H9 (cell line): ENCODE data around the gene CHCHD1. TPM values are rescaled to one million over a fixed set of nuclear protein-coding genes. Genes with fewer than 3 reads are reported as not detected.

Source experiments
- DNase-seq: peaks from one replicate; pipeline ENCODE4 v3.0.0-alpha.2; 2017
- H2AFZ ChIP-seq: one replicate; pipeline ENCODE4 v1.6.1; 2013; ENCODE audit warnings: mild to moderate bottlenecking, low read length, control low read depth, moderate library complexity
- H2AK5ac ChIP-seq: 2 replicates; pipeline ENCODE4 v1.6.1; 2013; ENCODE audit warnings: low read length, control low read depth, mixed read lengths; ENCODE audit not compliant: insufficient read length
- H2BK120ac ChIP-seq: one replicate; pipeline ENCODE4 v1.6.1; 2013; ENCODE audit warnings: low read depth, mild to moderate bottlenecking, low read length, control low read depth, inconsistent platforms; ENCODE audit not compliant: poor library complexity, severe bottlenecking
- H2BK12ac ChIP-seq: 2 replicates; pipeline ENCODE4 v1.6.1; 2013; ENCODE audit warnings: low read length, control low read depth, mixed read lengths, low read depth; ENCODE audit not compliant: insufficient read length
- H2BK15ac ChIP-seq: 2 replicates; pipeline ENCODE4 v1.6.1; 2013; ENCODE audit warnings: low read depth, low read length, control low read depth
- H2BK20ac ChIP-seq: one replicate; pipeline ENCODE4 v1.6.1; 2013; ENCODE audit warnings: low read depth, mild to moderate bottlenecking, low read length, control low read depth, inconsistent platforms; ENCODE audit not compliant: poor library complexity, severe bottlenecking
- H2BK5ac ChIP-seq: 2 replicates; pipeline ENCODE4 v1.6.1; 2013; ENCODE audit warnings: low read length, control low read depth, mixed read lengths; ENCODE audit not compliant: insufficient read length
- H3K14ac ChIP-seq: 2 replicates; pipeline ENCODE4 v1.6.1; 2013; ENCODE audit warnings: low read length, control low read depth; ENCODE audit not compliant: insufficient read depth
- H3K18ac ChIP-seq: 2 replicates; pipeline ENCODE4 v1.6.1; 2013; ENCODE audit warnings: low read depth, mild to moderate bottlenecking, mixed read lengths, low read length, control low read depth; ENCODE audit not compliant: insufficient read length
- H3K23ac ChIP-seq: 2 replicates; pipeline ENCODE4 v1.6.1; 2013; ENCODE audit warnings: low read length, control low read depth, mixed read lengths, low read depth; ENCODE audit not compliant: insufficient read length
- H3K23me2 ChIP-seq: 2 replicates; pipeline ENCODE4 v1.6.1; 2013; ENCODE audit warnings: low read depth, mild to moderate bottlenecking, mixed read lengths, low read length, control low read depth; ENCODE audit not compliant: insufficient read length, poor library complexity, severe bottlenecking
- H3K27ac ChIP-seq: 2 replicates; pipeline ENCODE4 v1.5.1; 2013; ENCODE audit warnings: low read length, control low read depth, mixed read lengths, low read depth; ENCODE audit not compliant: insufficient read length
- H3K27me3 ChIP-seq: 2 replicates; pipeline ENCODE4 v1.6.1; 2013; ENCODE audit warnings: low read length, control low read depth, inconsistent platforms; ENCODE audit not compliant: insufficient read depth
- H3K4ac ChIP-seq: 2 replicates; pipeline ENCODE4 v1.6.1; 2013; ENCODE audit warnings: low read depth, mild to moderate bottlenecking, control low read depth, inconsistent platforms, low read length, moderate library complexity
- H3K4me1 ChIP-seq: 2 replicates; pipeline ENCODE4 v1.6.1; 2013; ENCODE audit warnings: low read length, control low read depth, inconsistent platforms; ENCODE audit not compliant: insufficient read depth
- H3K4me2 ChIP-seq: 2 replicates; pipeline ENCODE4 v1.6.1; 2013; ENCODE audit warnings: low read length, control low read depth, mixed read lengths; ENCODE audit not compliant: insufficient read length, insufficient read depth
- H3K56ac ChIP-seq: 2 replicates; pipeline ENCODE4 v1.6.1; 2013; ENCODE audit warnings: low read depth, mild to moderate bottlenecking, mixed read lengths, low read length, control low read depth; ENCODE audit not compliant: insufficient read length
- H3K79me1 ChIP-seq: 2 replicates; pipeline ENCODE4 v1.6.1; 2013; ENCODE audit warnings: low read depth, mild to moderate bottlenecking, moderate library complexity, low read length, control low read depth, inconsistent platforms; ENCODE audit not compliant: insufficient read depth, poor library complexity, severe bottlenecking
- H3K79me2 ChIP-seq: 2 replicates; pipeline ENCODE4 v1.6.1; 2013; ENCODE audit warnings: low read length, control low read depth, inconsistent platforms; ENCODE audit not compliant: insufficient read depth
- H3K9ac ChIP-seq: 2 replicates; pipeline ENCODE4 v1.6.1; 2013; ENCODE audit warnings: low read length, control low read depth, mixed read lengths; ENCODE audit not compliant: insufficient read length; ENCODE audit errors: extremely low read depth
- H3K9me3 ChIP-seq: one replicate; pipeline ENCODE4 v1.6.1; 2013; ENCODE audit warnings: low read depth, low read length, inconsistent platforms; ENCODE audit not compliant: control insufficient read depth
- H3T11ph ChIP-seq: one replicate; pipeline ENCODE4 v1.6.1; 2013; ENCODE audit warnings: mild to moderate bottlenecking, low read length, control low read depth, inconsistent platforms
- H4K20me1 ChIP-seq: one replicate; pipeline ENCODE4 v1.6.1; 2013; ENCODE audit not compliant: control insufficient read depth, insufficient read length, insufficient read depth
- H4K5ac ChIP-seq: 2 replicates; pipeline ENCODE4 v1.6.1; 2013; ENCODE audit warnings: low read depth, mild to moderate bottlenecking, mixed read lengths, low read length, control low read depth; ENCODE audit not compliant: insufficient read length
- H4K8ac ChIP-seq: replicated peaks from 2 replicates; pipeline ENCODE4 v1.6.1; 2013; ENCODE audit warnings: low read length, control low read depth, mixed read lengths, low read depth; ENCODE audit not compliant: insufficient read length
- H4K91ac ChIP-seq: 2 replicates; pipeline ENCODE4 v1.6.1; 2013; ENCODE audit warnings: low read depth, mild to moderate bottlenecking, moderate library complexity, mixed read lengths, low read length, control low read depth; ENCODE audit not compliant: insufficient read length
- H3K27ac Mint-ChIP-seq, 3 experiments: 2 replicates in 2 of 3; 3 replicates in 1 of 3; pipeline ENCODE4 v1.8.0; 2020 to 2021; ENCODE audit warnings: mixed read lengths in 3 of 3, mild to moderate bottlenecking in 1 of 3, moderate library complexity in 1 of 3
- H3K27me3 Mint-ChIP-seq: 2 replicates; pipeline ENCODE4 v1.8.0; 2021; ENCODE audit warnings: low read depth, mild to moderate bottlenecking, moderate library complexity, mixed read lengths
- H3K36me3 Mint-ChIP-seq, 3 experiments: 2 replicates in 2 of 3; 3 replicates in 1 of 3; pipeline ENCODE4 v1.8.0; 2020 to 2021; ENCODE audit warnings: low read depth in 3 of 3, mixed read lengths in 3 of 3; ENCODE audit not compliant: insufficient read depth in 1 of 3
- H3K4me1 Mint-ChIP-seq, 2 experiments: 2 replicates each; pipeline ENCODE4 v1.8.0; 2020; ENCODE audit warnings: mixed read lengths in 2 of 2
- H3K4me3 Mint-ChIP-seq, 2 experiments: 2 replicates in 1 of 2; 3 replicates in 1 of 2; pipeline ENCODE4 v1.8.0; 2020 to 2021; ENCODE audit warnings: mild to moderate bottlenecking in 2 of 2, mixed read lengths in 2 of 2, moderate library complexity in 1 of 2
- H3K9me3 Mint-ChIP-seq, 2 experiments: 2 replicates in 1 of 2; 3 replicates in 1 of 2; pipeline ENCODE4 v1.8.0; 2020; ENCODE audit warnings: mild to moderate bottlenecking in 2 of 2, mixed read lengths in 2 of 2, moderate library complexity in 1 of 2
- WGBS: extraction: QIAGEN DNeasy Blood & Tissue Kit; methylation state at CpG from one replicate; pipeline ENCODE4 v1.1.7; 2013; ENCODE audit warnings: missing lambda C conversion rate, low lambda C conversion rate, mixed read lengths; ENCODE audit not compliant: insufficient read length; ENCODE audit errors: extremely low coverage; 5-methylcytosine and 5-hydroxymethylcytosine counted together
- total RNA-seq: library from RNA; stranded (reverse); gene quantifications from 2 replicates; pipeline ENCODE4 v1.2.1, GENCODE V29; 2021
- TF ChIP-seq, protein P1 (sequence below): fragments of 200-600 bp; sonication (generic); conservative IDR thresholded peaks from 3 replicates; pipeline ENCODE4 v1.8.0; 2021; ENCODE audit warnings: antibody characterized with exemption, mild to moderate bottlenecking

CHCHD1 gene
- total RNA-seq, 1 experiment from 2014 or later = 45.9 TPM

DNA sequence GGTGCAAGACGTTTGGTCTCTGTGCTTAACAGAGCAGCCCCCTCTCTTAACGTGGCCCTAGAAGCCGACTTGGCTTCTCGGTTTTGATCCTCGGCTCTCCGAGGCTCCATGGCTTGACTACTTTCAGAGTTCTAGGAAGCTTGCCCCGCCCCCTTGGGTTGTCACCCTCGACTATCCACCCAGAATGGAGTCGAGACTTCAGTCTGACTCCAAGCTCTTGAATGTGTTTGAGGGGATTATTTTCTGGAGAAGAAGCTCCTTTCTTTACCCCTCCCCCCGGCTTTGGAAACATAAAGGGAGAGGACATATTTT, 37.2 kb upstream of the CHCHD1 start:
- peaks cover 14% of the 10 kb centered on the region for H3K23me2 ChIP-seq
- H4K5ac ChIP-seq = no peak overlapping the region
- peak overlapping the region; percentile 100 for H3K27ac Mint-ChIP-seq
- no peak overlapping the region for H3K14ac ChIP-seq
- no peaks in the 10 kb centered on the region for H3K9me3 ChIP-seq
- H3K4ac ChIP-seq = no peak overlapping the region
- H3K27ac ChIP-seq = peak overlapping the region; percentile 92
- H2BK120ac ChIP-seq = no peak overlapping the region
- H4K8ac ChIP-seq = no peak overlapping the region
- no peak overlapping the region for H2BK15ac ChIP-seq
- no peak overlapping the region for H3K23ac ChIP-seq
- H2BK12ac ChIP-seq = no peak overlapping the region
- peak overlapping the region; percentile 84 for H3K4me2 ChIP-seq
- H2AFZ ChIP-seq = no peak overlapping the region
- H3K27me3 Mint-ChIP-seq = no peaks in the 10 kb centered on the region
- H3K27me3 ChIP-seq = no peaks in the 10 kb centered on the region
- no peaks in the 10 kb centered on the region for H3K9me3 Mint-ChIP-seq
- no peak overlapping the region for H2BK5ac ChIP-seq
- H3K4me3 Mint-ChIP-seq = peak overlapping the region; percentile 98
- no peaks in the 10 kb centered on the region for H3K79me1 ChIP-seq
- no peak for DNase-seq
- no peak overlapping the region for H2AK5ac ChIP-seq
- H2BK20ac ChIP-seq = no peak overlapping the region
- WGBS = no CpG with 5 or more reads among the region's 10 CpGs
- no peak overlapping the region for H3K56ac ChIP-seq
- H3K4me1 ChIP-seq = peaks cover 3% of the 10 kb centered on the region; the same call in 1 of the 2 replicates
- no peak overlapping the region for H4K91ac ChIP-seq
- H3K36me3 Mint-ChIP-seq = peaks cover 0 to 22% (median 10%) of the 10 kb centered on the region in 3 experiments; a peak in 5 of 7 replicates
- H3K18ac ChIP-seq = no peak overlapping the region
- peak overlapping the region; percentile 67 for H3K9ac ChIP-seq
- TF ChIP-seq, protein P1, sequence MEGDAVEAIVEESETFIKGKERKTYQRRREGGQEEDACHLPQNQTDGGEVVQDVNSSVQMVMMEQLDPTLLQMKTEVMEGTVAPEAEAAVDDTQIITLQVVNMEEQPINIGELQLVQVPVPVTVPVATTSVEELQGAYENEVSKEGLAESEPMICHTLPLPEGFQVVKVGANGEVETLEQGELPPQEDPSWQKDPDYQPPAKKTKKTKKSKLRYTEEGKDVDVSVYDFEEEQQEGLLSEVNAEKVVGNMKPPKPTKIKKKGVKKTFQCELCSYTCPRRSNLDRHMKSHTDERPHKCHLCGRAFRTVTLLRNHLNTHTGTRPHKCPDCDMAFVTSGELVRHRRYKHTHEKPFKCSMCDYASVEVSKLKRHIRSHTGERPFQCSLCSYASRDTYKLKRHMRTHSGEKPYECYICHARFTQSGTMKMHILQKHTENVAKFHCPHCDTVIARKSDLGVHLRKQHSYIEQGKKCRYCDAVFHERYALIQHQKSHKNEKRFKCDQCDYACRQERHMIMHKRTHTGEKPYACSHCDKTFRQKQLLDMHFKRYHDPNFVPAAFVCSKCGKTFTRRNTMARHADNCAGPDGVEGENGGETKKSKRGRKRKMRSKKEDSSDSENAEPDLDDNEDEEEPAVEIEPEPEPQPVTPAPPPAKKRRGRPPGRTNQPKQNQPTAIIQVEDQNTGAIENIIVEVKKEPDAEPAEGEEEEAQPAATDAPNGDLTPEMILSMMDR = no peak
- peaks cover 28 to 36% of the 10 kb centered on the region in 2 experiments for H3K4me1 Mint-ChIP-seq
- H3T11ph ChIP-seq = no peak overlapping the region
- no peaks in the 10 kb centered on the region; the same call in 1 of the 2 replicates for H3K79me2 ChIP-seq
- no peaks in the 10 kb centered on the region for H4K20me1 ChIP-seq
